Measurements from ENCODE around the gene KDM6B. TPM values are rescaled to one million over a fixed set of nuclear protein-coding genes. Genes with fewer than 3 reads are reported as not detected.
"Not testable (repeated sequence)": the region's sequence is repeated elsewhere in the genome, so short reads cannot be mapped to it uniquely, and the experiment has no call there.

Gene KDM6B
- total RNA-seq, result 10 to 100 TPM; 43.4 to 50.9 TPM

- H3K9me3 Mint-ChIP-seq, result no peaks in the 10 kb centered on the region
- peak within 1 kb of the TSS; percentile 93 for H3K27ac Mint-ChIP-seq
- ATAC-seq (ENCODE audit: low read depth) (peak; percentile 66), DNase-seq (peak; percentile 88)
- no peaks in the 10 kb centered on the region for H3K36me3 Mint-ChIP-seq
- peaks cover 23% of the 10 kb centered on the region for H3K27me3 Mint-ChIP-seq
- H3K4me3 Mint-ChIP-seq, result peak within 1 kb of the TSS; percentile 94
- POLR2A ChIA-PET, result interaction anchor here (0.9 to 3.3 kb wide), 8 partner anchors 8 to 148 kb away, joined by 3 to 21 read pairs (median 4); partner anchors contain the start of gene NAA38
- H3K4me1 Mint-ChIP-seq, result peaks cover 27% of the 10 kb centered on the region
Measured at GRCh38 chr17:7833795-7834541, at the start of gene KDM6B. Gene KDM6B (plus strand): TSS chr17:7834217. CDS start chr17:7845555, 11,338 bp downstream.

- DNase-seq (no peak), ATAC-seq (ENCODE audit: low read depth) (no peak)
- H3K4me1 Mint-ChIP-seq, result no peaks in the 10 kb centered on the region
- H3K27ac Mint-ChIP-seq, result no peak overlapping the region
- H3K36me3 Mint-ChIP-seq, result no peaks in the 10 kb centered on the region
- POLR2A ChIA-PET, result no interaction called here
- H3K27me3 Mint-ChIP-seq, result peaks cover 10% of the 10 kb centered on the region
- no peak overlapping the region for H3K4me3 Mint-ChIP-seq
- H3K9me3 Mint-ChIP-seq, result no peaks in the 10 kb centered on the region
Measured at GRCh38 chr17:7786866-7787265, 47.2 kb upstream of the KDM6B start.

- H3K36me3 Mint-ChIP-seq, result no peaks in the 10 kb centered on the region
- no peaks in the 10 kb centered on the region for H3K4me1 Mint-ChIP-seq
- peaks cover 3% of the 10 kb centered on the region for H3K27me3 Mint-ChIP-seq
- POLR2A ChIA-PET, result no interaction called here
- ATAC-seq (ENCODE audit: low read depth), result no peak
- no peak overlapping the region for H3K27ac Mint-ChIP-seq
- no peak overlapping the region for H3K4me3 Mint-ChIP-seq
- no peaks in the 10 kb centered on the region for H3K9me3 Mint-ChIP-seq
- no peak for DNase-seq
Measured at GRCh38 chr17:7789131-7789530, 44.9 kb upstream of the KDM6B start.

DNA sequence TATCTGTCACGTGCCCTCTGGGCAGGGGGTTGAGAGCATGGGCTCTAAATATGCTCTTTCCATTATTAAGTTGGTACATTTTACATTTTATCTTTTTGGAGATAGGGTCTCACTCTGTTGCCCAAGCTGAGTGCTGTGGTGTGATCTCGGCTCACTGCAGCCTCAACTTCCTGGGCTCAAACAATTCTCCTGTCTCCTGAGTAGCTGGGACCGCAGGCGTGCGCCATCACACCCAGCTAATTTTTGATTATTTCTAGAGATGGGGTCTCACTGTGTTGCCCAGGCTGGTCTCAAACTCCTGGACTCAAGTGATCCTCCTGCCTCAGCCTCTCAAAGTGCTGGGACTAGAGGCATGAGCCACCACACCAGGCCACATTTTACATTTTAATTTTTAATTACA lies 43.9 kb upstream of the KDM6B start:
- no peaks in the 10 kb centered on the region for H3K9me3 Mint-ChIP-seq
- no peak overlapping the region for H3K4me3 Mint-ChIP-seq
- no peaks in the 10 kb centered on the region for H3K27me3 Mint-ChIP-seq
- ATAC-seq (ENCODE audit: low read depth) (no peak), DNase-seq (no peak)
- POLR2A ChIA-PET, result interaction anchor here (0.7 kb wide), 1 partner anchor 46 kb away, joined by 3 read pairs; no protein-coding TSS in a partner anchor
- no peak overlapping the region for H3K27ac Mint-ChIP-seq
- no peaks in the 10 kb centered on the region for H3K36me3 Mint-ChIP-seq
- no peaks in the 10 kb centered on the region for H3K4me1 Mint-ChIP-seq

- Mint-ChIP-seq H3K36me3 (no peaks in the 10 kb centered on the region), H3K4me1 (no peaks in the 10 kb centered on the region), H3K4me3 (no peak overlapping the region), H3K9me3 (no peaks in the 10 kb centered on the region), H3K27me3 (no peaks in the 10 kb centered on the region), H3K27ac (no peak overlapping the region)
- ATAC-seq (ENCODE audit: low read depth) (no peak), DNase-seq (no peak)
- POLR2A ChIA-PET, result no interaction called here
Measured at GRCh38 chr17:7792611-7793010, 41.4 kb upstream of the KDM6B start.

- Mint-ChIP-seq H3K4me3 (no peak overlapping the region), H3K36me3 (no peaks in the 10 kb centered on the region), H3K9me3 (no peaks in the 10 kb centered on the region), H3K27ac (no peak overlapping the region), H3K27me3 (no peaks in the 10 kb centered on the region), H3K4me1 (no peaks in the 10 kb centered on the region)
- POLR2A ChIA-PET, result no interaction called here
- no peak for DNase-seq
- no peak for ATAC-seq (ENCODE audit: low read depth)
Measured at GRCh38 chr17:7794075-7794663, 39.8 kb upstream of the KDM6B start.

GRCh38 chr17:7797976-7798375 lies 36.0 kb upstream of the KDM6B start:
- peaks cover 2% of the 10 kb centered on the region for H3K27me3 Mint-ChIP-seq
- DNase-seq, result no peak
- no peak for ATAC-seq (ENCODE audit: low read depth)
- no peaks in the 10 kb centered on the region for H3K36me3 Mint-ChIP-seq
- H3K9me3 Mint-ChIP-seq, result no peaks in the 10 kb centered on the region
- H3K27ac Mint-ChIP-seq, result no peak overlapping the region
- H3K4me3 Mint-ChIP-seq, result no peak overlapping the region
- POLR2A ChIA-PET, result no interaction called here
- no peaks in the 10 kb centered on the region for H3K4me1 Mint-ChIP-seq

DNA sequence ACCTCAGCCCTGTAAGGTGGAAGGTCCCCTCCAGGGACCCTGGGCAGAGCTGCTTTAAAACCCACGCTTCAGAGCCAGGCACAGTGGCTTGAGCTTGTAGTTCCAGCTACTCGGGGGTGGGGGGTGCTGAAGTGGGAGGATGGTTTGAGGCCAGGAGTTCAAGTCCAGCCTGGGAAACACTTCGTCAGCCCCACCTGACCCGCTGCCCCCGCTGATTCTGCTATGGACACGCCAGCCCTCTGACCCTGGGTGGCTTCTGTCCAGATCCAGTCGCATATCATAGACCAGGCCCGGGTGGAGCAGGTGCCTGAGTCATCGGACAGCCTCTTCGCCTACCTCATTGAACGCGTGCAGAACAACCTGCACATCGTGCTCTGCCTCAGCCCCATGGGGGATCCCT lies 35.2 kb upstream of the KDM6B start:
- Mint-ChIP-seq H3K4me3 (no peak overlapping the region), H3K36me3 (no peaks in the 10 kb centered on the region), H3K27me3 (peaks cover 3% of the 10 kb centered on the region), H3K9me3 (no peaks in the 10 kb centered on the region), H3K27ac (no peak overlapping the region), H3K4me1 (no peaks in the 10 kb centered on the region)
- no peak for DNase-seq
- no peak for ATAC-seq (ENCODE audit: low read depth)
- POLR2A ChIA-PET, result no interaction called here

- Mint-ChIP-seq H3K4me1 (no peaks in the 10 kb centered on the region), H3K27ac (no peak overlapping the region)
Measured at GRCh38 chr17:7803981-7804380, 30.0 kb upstream of the KDM6B start.

GRCh38 chr17:7806587-7806986 lies 27.4 kb upstream of the KDM6B start:
- POLR2A ChIA-PET, result no interaction called here
- no peaks in the 10 kb centered on the region for H3K36me3 Mint-ChIP-seq
- no peaks in the 10 kb centered on the region for H3K9me3 Mint-ChIP-seq
- H3K27ac Mint-ChIP-seq, result no peak overlapping the region
- no peaks in the 10 kb centered on the region for H3K4me1 Mint-ChIP-seq
- no peak overlapping the region for H3K4me3 Mint-ChIP-seq
- H3K27me3 Mint-ChIP-seq, result peaks cover 8% of the 10 kb centered on the region
- DNase-seq (no peak), ATAC-seq (ENCODE audit: low read depth) (no peak)

More at GRCh38 chr17:7803981-7804380, 30.0 kb upstream of the KDM6B start:
- Mint-ChIP-seq H3K4me3 (no peak overlapping the region), H3K27me3 (peaks cover 3% of the 10 kb centered on the region), H3K36me3 (no peaks in the 10 kb centered on the region), H3K9me3 (no peaks in the 10 kb centered on the region)
- no peak for DNase-seq
- ATAC-seq (ENCODE audit: low read depth), result no peak
- POLR2A ChIA-PET, result no interaction called here

DNA sequence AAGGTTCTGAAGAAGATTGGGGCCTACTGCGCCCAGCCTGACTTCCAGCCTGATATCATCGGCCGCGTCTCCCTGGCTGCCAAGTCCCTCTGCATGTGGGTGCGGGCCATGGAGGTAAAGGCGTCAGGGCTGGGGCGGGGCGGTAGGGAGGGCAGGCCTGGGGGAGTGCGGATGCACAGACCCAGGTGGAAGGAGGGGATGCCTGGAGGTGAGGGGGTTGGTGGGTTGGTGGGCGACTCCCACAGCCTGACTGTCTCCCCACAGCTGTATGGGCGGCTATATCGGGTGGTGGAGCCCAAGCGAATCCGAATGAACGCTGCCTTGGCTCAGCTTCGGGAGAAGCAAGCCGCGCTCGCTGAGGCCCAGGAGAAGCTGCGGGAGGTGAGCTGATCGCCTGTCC lies 26.8 kb upstream of the KDM6B start:
- no peak overlapping the region for H3K27ac Mint-ChIP-seq
- no peaks in the 10 kb centered on the region for H3K4me1 Mint-ChIP-seq
- DNase-seq, result no peak
- POLR2A ChIA-PET, result no interaction called here
- no peaks in the 10 kb centered on the region for H3K36me3 Mint-ChIP-seq
- H3K4me3 Mint-ChIP-seq, result no peak overlapping the region
- H3K9me3 Mint-ChIP-seq, result no peaks in the 10 kb centered on the region
- ATAC-seq (ENCODE audit: low read depth), result no peak
- H3K27me3 Mint-ChIP-seq, result peaks cover 8% of the 10 kb centered on the region

- H3K4me3 Mint-ChIP-seq, result no peak overlapping the region
- no peak overlapping the region for H3K27ac Mint-ChIP-seq
- H3K4me1 Mint-ChIP-seq, result no peaks in the 10 kb centered on the region
- ATAC-seq (ENCODE audit: low read depth) (no peak), DNase-seq (no peak)
- POLR2A ChIA-PET, result no interaction called here
- H3K9me3 Mint-ChIP-seq, result no peaks in the 10 kb centered on the region
- no peaks in the 10 kb centered on the region for H3K36me3 Mint-ChIP-seq
- H3K27me3 Mint-ChIP-seq, result peaks cover 4% of the 10 kb centered on the region
Measured at GRCh38 chr17:7809086-7809790, 24.8 kb upstream of the KDM6B start.

DNA sequence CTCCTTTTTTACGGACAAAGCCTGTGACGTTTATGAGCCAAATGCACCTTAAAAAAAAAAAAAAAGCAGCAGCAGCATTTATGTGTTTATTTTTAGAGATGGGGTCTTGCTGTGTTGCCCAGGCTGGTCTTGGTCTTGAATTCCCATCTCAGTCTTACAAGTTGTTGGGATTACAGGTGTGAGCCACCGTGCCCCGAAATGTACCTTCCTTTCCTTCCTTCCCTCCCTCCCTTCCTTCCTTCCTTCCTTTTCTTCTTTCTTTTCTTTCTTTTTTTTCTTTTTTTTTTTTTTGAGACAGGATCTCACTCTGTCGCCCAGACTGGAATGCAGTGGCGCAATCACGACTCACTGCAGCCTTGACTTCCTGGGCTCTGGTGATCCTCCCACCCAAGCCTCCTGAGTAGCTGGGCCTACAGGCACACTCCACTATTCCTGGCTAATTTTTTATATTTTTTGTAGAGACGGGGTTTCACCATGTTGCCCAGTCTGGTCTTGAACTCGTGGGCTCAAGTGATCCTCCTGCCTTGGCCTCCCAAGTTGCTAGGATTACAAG lies 24.1 kb upstream of the KDM6B start:
- DNase-seq; H3K4me3 Mint-ChIP-seq; ATAC-seq (ENCODE audit: low read depth); H3K4me1 Mint-ChIP-seq; H3K9me3 Mint-ChIP-seq; POLR2A ChIA-PET; H3K36me3 Mint-ChIP-seq; H3K27me3 Mint-ChIP-seq; H3K27ac Mint-ChIP-seq: not testable (repeated sequence)

Measured in activated naive CD8-positive, alpha-beta T cell treated with anti-CD3 and anti-CD28 coated beads, Interleukin-2, amount 10 ng/mL, durations not matched to agents 7 days and 5 days (primary cell).